H1 (cell line): ENCODE measurements around the gene PPBP. TPM values are rescaled to one million over a fixed set of nuclear protein-coding genes. Genes with fewer than 3 reads are reported as not detected.
A peak's percentile ranks its signal among the peaks of the same experiment; 100 is the strongest.

Source experiments
- CTCF ChIA-PET: fragments of 300-600 bp; sonication (Branson Sonifier 250); formaldehyde crosslinking; loops from one replicate; lab custom pipeline; 2021; ENCODE audit not compliant: partially characterized antibody; lab: Charles Lee
- POLR2A ChIA-PET: fragments of 300-600 bp; sonication (Branson Sonifier 250); formaldehyde crosslinking; loops from one replicate; lab custom pipeline; 2021; ENCODE audit warnings: inconsistent platforms; ENCODE audit not compliant: partially characterized antibody; lab: Charles Lee
- DNase-seq, 2 experiments: peaks; one replicate each; pipeline versions ENCODE4 v3.0.0 to v3.0.0-alpha.2; 2010 to 2022; ENCODE audit warnings: low spot score in 2 of 2, low read depth in 1 of 2, mixed read lengths in 1 of 2
- FAIRE-seq: peaks from 2 replicates; lab custom pipeline; 2011; peaks lifted over from hg19 to GRCh38; lab: Jason Lieb, UNC
- H2AFZ ChIP-seq: 2 replicates; pipeline ENCODE4 v1.8.1; 2012; ENCODE audit warnings: low read length, inconsistent platforms
- H2AK5ac ChIP-seq: 2 replicates; pipeline ENCODE4 v1.6.1; 2013; ENCODE audit warnings: low read depth, low read length
- H2BK120ac ChIP-seq: replicated peaks from 2 replicates; pipeline ENCODE3; 2013; ENCODE audit warnings: low read depth, low read length, inconsistent platforms
- H2BK12ac ChIP-seq: 2 replicates; pipeline ENCODE4 v1.6.1; 2013; ENCODE audit warnings: low read depth, low read length
- H2BK15ac ChIP-seq: 2 replicates; pipeline ENCODE4 v1.6.1; 2013; ENCODE audit warnings: low read length
- H2BK20ac ChIP-seq: 2 replicates; pipeline ENCODE4 v1.6.1; 2013; ENCODE audit warnings: low read length
- H2BK5ac ChIP-seq: 2 replicates; pipeline ENCODE4 v1.6.1; 2013; ENCODE audit warnings: low read depth, low read length
- H3K14ac ChIP-seq: 2 replicates; pipeline ENCODE4 v1.6.1; 2013; ENCODE audit warnings: inconsistent platforms; ENCODE audit not compliant: insufficient read length
- H3K18ac ChIP-seq: 2 replicates; pipeline ENCODE4 v1.6.1; 2013; ENCODE audit warnings: low read length; ENCODE audit errors: extremely low read depth
- H3K23ac ChIP-seq: 2 replicates; pipeline ENCODE4 v1.6.1; 2013; ENCODE audit warnings: inconsistent platforms; ENCODE audit not compliant: insufficient read length
- H3K23me2 ChIP-seq: 2 replicates; pipeline ENCODE4 v1.6.1; 2013; ENCODE audit warnings: low read depth, low read length
- H3K27ac ChIP-seq: 2 replicates; pipeline ENCODE4 v1.6.1; 2011; ENCODE audit warnings: low read depth, low read length, inconsistent platforms
- H3K27me3 ChIP-seq, 4 experiments: replicated peaks in 1 of 4; 1 replicate in 1 of 4; 2 replicates in 3 of 4; pipeline versions ENCODE4 v1.6.1 to v1.8.1; 2011 to 2013; ENCODE audit warnings: low read length in 3 of 4, mild to moderate bottlenecking in 3 of 4, inconsistent platforms in 2 of 4, mixed read lengths in 2 of 4, moderate library complexity in 1 of 4; ENCODE audit not compliant: control insufficient read depth in 3 of 4, insufficient read depth in 3 of 4; ENCODE audit errors: extremely low read depth in 1 of 4
- H3K36me3 ChIP-seq, 4 experiments: 2 replicates each; pipeline versions ENCODE4 v1.6.1 to v1.8.1; 2011 to 2013; ENCODE audit warnings: mild to moderate bottlenecking in 4 of 4, low read length in 3 of 4, moderate library complexity in 2 of 4, control low read depth in 1 of 4, inconsistent platforms in 1 of 4; ENCODE audit not compliant: insufficient read depth in 4 of 4, control insufficient read depth in 2 of 4
- H3K4ac ChIP-seq: replicated peaks from 2 replicates; pipeline ENCODE3; 2013; ENCODE audit warnings: low read length, low read depth, mixed read lengths, inconsistent platforms; ENCODE audit not compliant: insufficient read length
- H3K4me1 ChIP-seq, 4 experiments: replicated peaks in 1 of 4; 1 replicate in 1 of 4; 2 replicates in 3 of 4; pipeline versions ENCODE4 v1.6.1 to v1.8.1; 2011 to 2013; ENCODE audit warnings: low read length in 3 of 4, inconsistent platforms in 2 of 4, mixed read lengths in 1 of 4; ENCODE audit not compliant: insufficient read depth in 4 of 4, control insufficient read depth in 3 of 4
- H3K4me2 ChIP-seq, 2 experiments: 2 replicates each; pipeline versions ENCODE4 v1.6.1 to v1.8.1; 2011 to 2013; ENCODE audit warnings: low read depth in 2 of 2, low read length in 2 of 2, control low read depth in 1 of 2, inconsistent platforms in 1 of 2, mild to moderate bottlenecking in 1 of 2; ENCODE audit not compliant: insufficient read depth in 1 of 2
- H3K4me3 ChIP-seq, 4 experiments: fragments of 200-600, 300-600 bp in 1 of 4; sonication (generic), shearing (Covaris generic), sonication (Bioruptor Twin) in 1 of 4; 2 replicates each; pipeline versions ENCODE4 v1.5.1 to v1.8.1; 2011 to 2016; ENCODE audit warnings: low read length in 4 of 4, low read depth in 3 of 4, control low read depth in 2 of 4, inconsistent platforms in 2 of 4, mild to moderate bottlenecking in 2 of 4, mixed read lengths in 1 of 4, moderate library complexity in 1 of 4; ENCODE audit not compliant: insufficient read depth in 2 of 4; ENCODE audit errors: extremely low read depth in 1 of 4
- H3K56ac ChIP-seq: replicated peaks from 2 replicates; pipeline ENCODE3; 2013; ENCODE audit warnings: low read depth, mild to moderate bottlenecking, mixed read lengths, low read length, inconsistent platforms; ENCODE audit not compliant: insufficient read length
- H3K79me1 ChIP-seq: 2 replicates; pipeline ENCODE4 v1.6.1; 2013; ENCODE audit warnings: low read depth, low read length, control low read depth
- H3K79me2 ChIP-seq, 2 experiments: 2 replicates each; pipeline versions ENCODE4 v1.6.1 to v1.8.1; 2012 to 2013; ENCODE audit warnings: low read length in 2 of 2, mild to moderate bottlenecking in 2 of 2, inconsistent platforms in 1 of 2; ENCODE audit not compliant: insufficient read depth in 2 of 2, control insufficient read depth in 1 of 2
- H3K9ac ChIP-seq, 4 experiments: replicated peaks in 1 of 4; 1 replicate in 1 of 4; 2 replicates in 3 of 4; pipeline versions ENCODE4 v1.6.1 to v1.8.1; 2011 to 2013; ENCODE audit warnings: low read depth in 3 of 4, low read length in 3 of 4, control low read depth in 2 of 4, mild to moderate bottlenecking in 2 of 4, moderate library complexity in 2 of 4, inconsistent platforms in 1 of 4; ENCODE audit errors: extremely low read depth in 1 of 4
- H3K9me3 ChIP-seq, 2 experiments: 2 replicates each; pipeline versions ENCODE4 v1.6.1 to v1.8.1; 2012 to 2013; ENCODE audit warnings: mild to moderate bottlenecking in 2 of 2, moderate library complexity in 2 of 2, control low read depth in 1 of 2, inconsistent platforms in 1 of 2, low read depth in 1 of 2, low read length in 1 of 2, mixed read lengths in 1 of 2; ENCODE audit not compliant: insufficient read depth in 2 of 2
- H4K20me1 ChIP-seq, 2 experiments: replicated peaks in 1 of 2; 2 replicates each; pipeline versions ENCODE3 to v1.8.1; 2011 to 2013; ENCODE audit warnings: inconsistent platforms in 2 of 2, low read length in 2 of 2, mild to moderate bottlenecking in 1 of 2; ENCODE audit not compliant: insufficient read depth in 2 of 2, control insufficient read depth in 1 of 2
- H4K5ac ChIP-seq: 2 replicates; pipeline ENCODE4 v1.6.1; 2013; ENCODE audit warnings: low read length, low read depth, mixed read lengths, inconsistent platforms; ENCODE audit not compliant: insufficient read length
- H4K8ac ChIP-seq: 2 replicates; pipeline ENCODE4 v1.8.0; 2013; ENCODE audit warnings: mild to moderate bottlenecking, moderate library complexity, low read length, inconsistent platforms; ENCODE audit not compliant: insufficient read depth; ENCODE audit errors: extremely low read depth
- H4K91ac ChIP-seq: replicated peaks from 2 replicates; pipeline ENCODE3; 2013; ENCODE audit warnings: low read length, mixed read lengths, inconsistent platforms; ENCODE audit not compliant: insufficient read length
- BRCA1 ChIP-seq: IDR thresholded peaks from 2 replicates; pipeline ENCODE4 v1.6.1; 2012; ENCODE audit warnings: low read depth, low read length, improper control_type of control experiment
- CEBPB ChIP-seq: IDR thresholded peaks from 2 replicates; pipeline ENCODE4 v1.6.1; 2012; ENCODE audit warnings: low read depth, low read length
- SAP30 ChIP-seq: fragments of 300-600 bp; sonication (generic); IDR thresholded peaks from 2 replicates; pipeline ENCODE4 v1.7.1; 2012; ENCODE audit warnings: low read length, moderate library complexity, mild to moderate bottlenecking, inconsistent platforms; ENCODE audit not compliant: insufficient read depth, insufficient replicate concordance
- WGBS, 2 experiments: shearing (Covaris generic) in 1 of 2; methylation state at CpG; one replicate each; pipeline versions ENCODE4 v1.1.6 to v1.1.7; 2013 to 2015; ENCODE audit warnings: low lambda C conversion rate in 2 of 2, mixed read lengths in 2 of 2, inconsistent platforms in 1 of 2, low coverage in 1 of 2, missing lambda C conversion rate in 1 of 2; ENCODE audit not compliant: insufficient replicate concordance in 2 of 2, insufficient coverage in 1 of 2, insufficient read length in 1 of 2; ENCODE audit errors: extremely low coverage in 1 of 2, missing lambda C conversion rate in 1 of 2; 5-methylcytosine and 5-hydroxymethylcytosine counted together
- polyA plus RNA-seq, 7 experiments: library from polyadenylated mRNA; depleted of rRNA in 3 of 7; stranded (reverse) in 5 of 7; unstranded in 2 of 7; fragments of >200 nt in 5 of 7; fragments of 200-250 nt in 2 of 7; gene quantifications; 1 replicate in 5 of 7; 2 replicates in 1 of 7; 4 replicates in 1 of 7; pipeline versions ENCODE4 v1.2.1 to v1.2.3, GENCODE V29; 2011 to 2013; ENCODE audit warnings: missing spikeins in 2 of 7, mixed read lengths in 2 of 7
- total RNA-seq: library from RNA; stranded (reverse); fragmentation: NEBNext Ultra II Directional; extraction: Animal tissue kit (Norgen Biotek cat#: 25700); gene quantifications from 2 replicates; pipeline ENCODE4 v1.2.1, GENCODE V29; 2021
- TF ChIP-seq, protein P1 (sequence below): IDR thresholded peaks from 2 replicates; pipeline ENCODE4 v1.6.1; 2012; ENCODE audit warnings: low read length, inconsistent platforms

Gene PPBP
- total and polyA plus RNA-seq, 2 of the 8 experiments (the other 6 are each of a cell fraction or from before 2014, with no cell fraction given), result 0.18 to 0.43 TPM

DNA sequence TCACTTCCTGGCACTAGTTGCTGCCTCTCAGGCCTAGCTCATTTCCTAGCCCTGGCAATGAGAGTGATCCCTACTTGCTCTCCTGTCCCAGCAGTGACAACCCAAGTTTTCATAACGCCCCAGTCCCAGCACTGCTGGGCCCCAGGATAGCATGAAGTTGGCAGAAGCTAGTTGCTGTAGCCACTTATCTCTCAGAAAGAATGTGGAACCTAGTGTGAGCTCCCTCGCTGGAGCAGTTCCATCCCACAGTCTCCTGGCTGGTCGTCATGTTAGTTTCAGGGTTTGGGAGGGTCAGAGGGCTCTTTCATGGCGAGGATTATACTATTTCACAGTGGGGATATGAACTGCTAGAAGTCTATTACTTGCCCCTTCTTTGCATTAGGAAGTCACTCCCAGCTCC, 11.3 kb downstream of the PPBP start:
- Histone ChIP-seq H3K4ac (peak overlapping the region; percentile 41), H4K8ac (no peak overlapping the region), H3K79me1 (no peaks in the 10 kb centered on the region), H2BK5ac (0 out of 2 replicates have a peak overlapping the region, but pooled peaks have one; percentile 0), H2AFZ (no peak overlapping the region), H2BK15ac (peak overlapping the region; percentile 67; the same call in 1 of the 2 replicates), H3K27me3 (no peaks in the 10 kb centered on the region), H2BK12ac (peak overlapping the region; percentile 78; the same call in 1 of the 2 replicates), H2AK5ac (no peak overlapping the region), H2BK120ac (no peak overlapping the region), H3K4me2 (no peak overlapping the region), H4K5ac (no peak overlapping the region), H3K36me3 (no peaks in the 10 kb centered on the region), H4K20me1 (no peaks in the 10 kb centered on the region), H3K23ac (no peak overlapping the region), H3K9ac (no peak overlapping the region), H3K23me2 (no peaks in the 10 kb centered on the region), H3K9me3 (no peaks in the 10 kb centered on the region), H3K56ac (no peak overlapping the region), H2BK20ac (peak overlapping the region; percentile 66; the same call in 1 of the 2 replicates), H3K4me1 (peaks cover 0 to 10% (median 2%) of the 10 kb centered on the region in 4 experiments; a peak in 2 of 7 replicates), H3K79me2 (no peaks in the 10 kb centered on the region), H3K14ac (no peak overlapping the region), H3K18ac (no peak overlapping the region), H4K91ac (peak overlapping the region; percentile 91), H3K27ac (no peak overlapping the region), H3K4me3 (no peak overlapping the region)
- no peak for FAIRE-seq
- 76% methylated on average over 4 of the region's 4 CpGs; no CpG with 5 or more reads in 1 of the 2 experiments for WGBS, 2 experiments
- TF ChIP-seq, protein P1, sequence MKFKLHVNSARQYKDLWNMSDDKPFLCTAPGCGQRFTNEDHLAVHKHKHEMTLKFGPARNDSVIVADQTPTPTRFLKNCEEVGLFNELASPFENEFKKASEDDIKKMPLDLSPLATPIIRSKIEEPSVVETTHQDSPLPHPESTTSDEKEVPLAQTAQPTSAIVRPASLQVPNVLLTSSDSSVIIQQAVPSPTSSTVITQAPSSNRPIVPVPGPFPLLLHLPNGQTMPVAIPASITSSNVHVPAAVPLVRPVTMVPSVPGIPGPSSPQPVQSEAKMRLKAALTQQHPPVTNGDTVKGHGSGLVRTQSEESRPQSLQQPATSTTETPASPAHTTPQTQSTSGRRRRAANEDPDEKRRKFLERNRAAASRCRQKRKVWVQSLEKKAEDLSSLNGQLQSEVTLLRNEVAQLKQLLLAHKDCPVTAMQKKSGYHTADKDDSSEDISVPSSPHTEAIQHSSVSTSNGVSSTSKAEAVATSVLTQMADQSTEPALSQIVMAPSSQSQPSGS, result no peak
- TF ChIP-seq BRCA1 (no peak), SAP30 (no peak), CEBPB (no peak)
- DNase-seq, result no peak
- ChIA-PET CTCF (interaction anchor here (0.8 to 5.1 kb wide), 2 partner anchors 12 to 245 kb away, joined by 3 to 37 read pairs; no protein-coding TSS in a partner anchor), POLR2A (interaction anchor here (1.1 kb wide), 1 partner anchor 11 kb away, joined by 3 read pairs; the partner anchor contains the start of gene PPBP)
